HG02981 (cell line): ENCODE measurements around the gene PCDHA5.

ENCODE experiments used
- ATAC-seq: cut with Tn5 transposase; IDR thresholded peaks from one replicate; pipeline ENCODE4 v1.9.1; 2021; ENCODE audit warnings: mild to moderate bottlenecking, moderate library complexity; ENCODE audit not compliant: unreplicated experiment

The PCDHA5 gene

GRCh38 chr5:140857987-140858240 lies 36.5 kb downstream of the PCDHA5 start:
- no peak for ATAC-seq

GRCh38 chr5:140862441-140863295 lies 41.3 kb downstream of the PCDHA5 start:
- no peak for ATAC-seq

- ATAC-seq: no peak
These were observed 47.5 kb downstream of the PCDHA5 start, which contains the start of gene PCDHA11 for GRCh38 chr5:140868721-140869554. PCDHA11 (plus strand) TSS chr5:140868957; CDS start chr5:140869104, 147 bp downstream.

- ATAC-seq: no peak
These were observed 48.1 kb downstream of the PCDHA5 start for GRCh38 chr5:140869555-140869886.

GRCh38 chr5:140870221-140871201 lies 49.1 kb downstream of the PCDHA5 start:
- ATAC-seq: no peak
